Upper lobe of left lung (tissue), 6 donors: ENCODE data around the gene EXOC3. TPM values are rescaled to one million over a fixed set of nuclear protein-coding genes. Genes with fewer than 3 reads are reported as not detected.
"Not testable (repeated sequence)": the region's sequence is repeated elsewhere in the genome, so short reads cannot be mapped to it uniquely, and the experiment has no call there.

ENCODE experiments used
- ATAC-seq, 2 donors: fragments of 200-7000 bp; cut with Tn5 transposase; one replicate each; pipeline ENCODE4 v1.9.1; 2022; ENCODE audit warnings: mild to moderate bottlenecking in 2 of 2, moderate library complexity in 2 of 2; ENCODE audit not compliant: low FRiP score in 2 of 2
- DNase-seq, 2 donors: peaks; one replicate each; pipeline ENCODE4 v3.0.0-alpha.2; 2019 to 2020
- H3K27ac ChIP-seq, 4 donors: fragments of 200-600 bp; sonication (generic); one replicate each; pipeline ENCODE4 v1.5.1; 2016 to 2019
- H3K27me3 ChIP-seq, 4 donors: fragments of 200-600 bp; sonication (generic); one replicate each; pipeline ENCODE4 v1.5.1; 2017 to 2019
- H3K36me3 ChIP-seq, 4 donors: fragments of 200-600 bp; sonication (generic); one replicate each; pipeline ENCODE4 v1.5.1; 2016 to 2019
- H3K4me1 ChIP-seq, 4 donors: fragments of 200-600 bp; sonication (generic); one replicate each; pipeline ENCODE4 v1.5.1; 2018 to 2019
- H3K4me3 ChIP-seq, 4 donors: fragments of 200-600 bp; sonication (generic); one replicate each; pipeline ENCODE4 v1.5.1; 2017 to 2019; ENCODE audit warnings: mild to moderate bottlenecking in 2 of 4, moderate library complexity in 1 of 4
- H3K9me3 ChIP-seq, 4 donors: fragments of 200-600 bp; sonication (generic); one replicate each; pipeline ENCODE4 v1.5.1; 2018 to 2019
- CTCF ChIP-seq, 6 experiments: fragments of 450-650 bp in 4 of 6; fragments of 200-600 bp in 2 of 6; sonication (generic) in 2 of 6; IDR thresholded peaks; one replicate each; pipeline ENCODE4 v1.5.1; 2016 to 2019; ENCODE audit warnings: antibody characterized with exemption in 6 of 6
- EP300 ChIP-seq, 4 donors: sonication (generic); formaldehyde crosslinking; IDR thresholded peaks; one replicate each; pipeline ENCODE4 v1.5.1; 2017; ENCODE audit warnings: antibody characterized with exemption in 4 of 4, control low read depth in 2 of 4
- POLR2A ChIP-seq, 4 donors: fragments of 450-650 bp; IDR thresholded peaks; one replicate each; pipeline ENCODE4 v1.5.1; 2016 to 2017; ENCODE audit warnings: antibody characterized with exemption in 4 of 4, mild to moderate bottlenecking in 2 of 4
- POLR2AphosphoS5 ChIP-seq, 2 donors: sonication (generic); formaldehyde crosslinking; IDR thresholded peaks; one replicate each; pipeline ENCODE4 v1.5.1; 2017; ENCODE audit warnings: antibody characterized with exemption in 2 of 2
- WGBS, 2 donors: methylation state at CpG; one replicate each; pipeline ENCODE4 v1.1.5; 2017 to 2018; 5-methylcytosine and 5-hydroxymethylcytosine counted together
- total RNA-seq, 6 donors: library from RNA; depleted of rRNA in 4 of 6; stranded (reverse); fragments of >200 nt in 4 of 6; gene quantifications; one replicate each; pipeline versions ENCODE4 v1.1.0 to v1.2.1, GENCODE V29; 2016 to 2021
- donor health status: DM: no; HTN: no; CAD: no; lungs with moderate emphysema.
- donor health status: DM: no; HTN: yes; CAD: no; lungs with severe emphysema.

Gene EXOC3
- total RNA-seq, 6 donors from 2014 or later: 43.6 to 149 (median 64.5) TPM

DNA sequence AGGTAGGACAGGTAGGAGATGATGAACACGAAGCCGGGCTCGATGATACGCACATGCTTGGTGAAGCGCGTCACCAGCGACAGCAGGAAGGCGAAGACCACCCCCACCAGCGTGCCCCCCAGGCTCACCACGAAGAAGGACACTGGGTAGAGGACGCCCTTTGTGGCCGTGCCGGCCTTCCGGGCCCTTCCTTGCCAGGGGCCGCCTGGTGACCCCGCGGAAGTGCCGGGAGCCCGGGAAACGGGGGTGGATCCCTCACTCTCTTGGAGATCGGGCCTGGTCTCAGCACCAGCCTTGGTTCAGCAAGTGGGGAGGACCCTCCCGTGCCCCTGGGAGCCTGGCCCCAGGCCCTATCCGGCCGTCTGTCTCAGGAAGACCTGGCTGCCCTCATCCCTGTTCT lies 41.6 kb downstream of the EXOC3 start:
- Histone ChIP-seq H3K27me3 (peaks cover 0 to 5% (median under 1%) of the 10 kb centered on the region in 4 donors), H3K9me3 (no peaks in the 10 kb centered on the region), H3K36me3 (no peaks in the 10 kb centered on the region), H3K27ac (no peak overlapping the region), H3K4me1 (peaks cover 0 to 4% (median 0%) of the 10 kb centered on the region in 4 donors), H3K4me3 (no peak overlapping the region)
- ATAC-seq (no peak), DNase-seq (peak in 1 of 2 donors; percentile 80)
- 90 to 92% methylated on average over 20 to 24 of the region's 24 CpGs for WGBS, 2 donors
- no peak for TF ChIP-seq POLR2A (IDR thresholded peaks at IDR 0.05)
- TF ChIP-seq CTCF (IDR thresholded peaks at IDR 0.05): no peak
- TF ChIP-seq POLR2AphosphoS5 (IDR thresholded peaks at IDR 0.05): no peak
- no peak for TF ChIP-seq EP300 (IDR thresholded peaks at IDR 0.05)

DNA sequence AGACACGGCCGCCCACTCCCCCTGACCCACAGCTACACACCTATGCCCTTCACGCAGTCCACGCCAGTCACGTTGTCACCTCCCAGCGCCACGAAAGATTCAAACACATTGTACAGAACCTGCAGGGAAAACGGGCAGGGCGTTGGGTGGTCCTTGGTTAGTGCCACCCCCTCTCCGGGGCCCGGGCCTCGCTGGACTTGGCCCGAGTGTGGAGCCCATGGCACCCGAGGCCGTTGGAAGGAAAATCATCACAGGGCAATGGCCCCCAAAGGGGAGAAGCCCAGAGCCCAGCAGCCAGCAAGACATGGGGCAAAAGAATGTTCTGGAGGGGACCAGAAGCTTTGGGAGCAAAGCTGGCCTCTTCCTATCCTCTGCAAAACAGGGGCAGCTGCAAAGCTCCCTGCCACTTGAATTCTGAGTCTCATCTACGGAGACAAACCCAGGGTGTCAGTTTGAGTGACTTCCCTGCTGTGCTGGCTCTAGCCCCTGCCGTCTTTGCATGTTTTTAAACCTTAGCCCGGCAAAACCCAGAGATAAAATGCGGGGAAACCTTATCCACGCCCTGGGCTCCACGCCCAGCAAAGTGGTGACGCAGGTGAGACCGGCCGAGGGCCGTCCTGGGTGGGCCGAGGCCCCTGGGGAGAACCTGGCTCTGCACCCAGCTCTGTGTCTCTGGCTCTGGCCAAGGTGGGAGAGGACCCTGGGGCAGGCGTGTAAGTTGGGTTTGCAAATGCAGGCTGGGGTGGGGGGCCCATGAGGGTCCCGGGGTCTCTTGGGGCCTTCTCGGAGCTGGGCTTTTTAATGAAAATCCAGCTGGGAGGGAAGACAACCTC lies 42.4 kb downstream of the EXOC3 start:
- TF ChIP-seq POLR2A (IDR thresholded peaks at IDR 0.05): no peak
- no peak for TF ChIP-seq EP300 (IDR thresholded peaks at IDR 0.05)
- TF ChIP-seq POLR2AphosphoS5 (IDR thresholded peaks at IDR 0.05): no peak
- no peak for TF ChIP-seq CTCF (IDR thresholded peaks at IDR 0.05)
- no peak for ATAC-seq
- peaks cover 0 to 4% (median 0%) of the 10 kb centered on the region in 4 donors for H3K4me1 ChIP-seq
- no peaks in the 10 kb centered on the region for H3K9me3 ChIP-seq
- H3K36me3 ChIP-seq: no peaks in the 10 kb centered on the region
- DNase-seq: peak in 1 of 2 donors; percentile 70
- 74 to 80% methylated on average over 21 to 29 of the region's 29 CpGs for WGBS, 2 donors
- no peaks in the 10 kb centered on the region for H3K27me3 ChIP-seq
- H3K27ac ChIP-seq: no peak overlapping the region
- H3K4me3 ChIP-seq: no peak overlapping the region

DNA sequence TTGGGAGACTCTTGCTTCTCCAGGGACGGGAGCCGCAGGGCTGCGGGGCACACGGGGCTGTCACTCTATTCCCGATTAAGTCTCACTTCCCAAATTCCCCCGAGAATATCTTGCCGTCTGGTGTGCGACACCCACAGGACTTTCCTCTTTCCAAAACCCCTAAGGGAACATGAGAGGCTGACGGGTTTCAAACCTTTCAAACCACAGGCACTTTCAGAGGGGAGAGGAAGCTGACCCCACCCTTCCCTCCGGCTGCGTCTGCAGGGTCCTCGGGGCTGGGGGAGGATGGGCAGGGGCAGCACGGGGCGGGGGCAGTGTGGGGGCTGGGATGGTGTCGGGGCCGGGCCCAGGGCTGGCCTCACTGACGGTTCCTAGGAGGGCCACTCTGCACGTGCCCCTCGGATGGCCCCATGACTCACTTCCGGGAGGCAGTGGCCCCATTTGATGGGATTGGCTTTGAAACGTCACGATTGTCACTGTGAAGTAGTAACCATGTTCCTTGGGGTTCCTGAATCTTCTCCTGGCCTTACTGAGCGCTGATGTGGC lies 43.0 kb downstream of the EXOC3 start:
- H3K9me3 ChIP-seq: no peaks in the 10 kb centered on the region
- WGBS, 2 donors: 29 to 36% methylated on average over 11 to 22 of the region's 23 CpGs
- ATAC-seq: peak in 1 of 2 donors; percentile 26

GRCh38 chr5:486597-486996 lies 43.6 kb downstream of the EXOC3 start:
- H3K4me3 ChIP-seq, H3K4me1 ChIP-seq, ATAC-seq, H3K36me3 ChIP-seq, H3K27ac ChIP-seq, H3K27me3 ChIP-seq, H3K9me3 ChIP-seq: not testable (repeated sequence)
- 85 to 92% methylated on average over 9 to 16 of the region's 22 CpGs for WGBS, 2 donors
- DNase-seq: peak in 1 of 2 donors; percentile 69

More for the DNA sequence above, 43.0 kb downstream of the EXOC3 start:
- TF ChIP-seq POLR2AphosphoS5 (IDR thresholded peaks at IDR 0.05): no peak
- no peak for TF ChIP-seq CTCF (IDR thresholded peaks at IDR 0.05)
- no peak for TF ChIP-seq POLR2A (IDR thresholded peaks at IDR 0.05)
- TF ChIP-seq EP300 (IDR thresholded peaks at IDR 0.05): no peak
- H3K4me3 ChIP-seq: no peak overlapping the region
- H3K4me1 ChIP-seq: peaks cover 0 to 4% (median 0%) of the 10 kb centered on the region in 4 donors
- H3K27ac ChIP-seq: no peak overlapping the region
- peak in 1 of 2 donors; percentile 61 for DNase-seq
- H3K27me3 ChIP-seq: no peaks in the 10 kb centered on the region
- H3K36me3 ChIP-seq: no peaks in the 10 kb centered on the region

GRCh38 chr5:488241-488640 lies 45.3 kb downstream of the EXOC3 start:
- H3K4me3 ChIP-seq: no peak overlapping the region
- H3K4me1 ChIP-seq: peaks cover 0 to 4% (median 0%) of the 10 kb centered on the region in 4 donors
- peak in 1 of 2 donors; percentile 82 for DNase-seq
- H3K27ac ChIP-seq: no peak overlapping the region
- peaks cover 0 to 3% (median 0%) of the 10 kb centered on the region in 4 donors for H3K27me3 ChIP-seq
- TF ChIP-seq CTCF (IDR thresholded peaks at IDR 0.05): no peak
- no peak for TF ChIP-seq POLR2AphosphoS5 (IDR thresholded peaks at IDR 0.05)
- TF ChIP-seq EP300 (IDR thresholded peaks at IDR 0.05): no peak
- no peak for TF ChIP-seq POLR2A (IDR thresholded peaks at IDR 0.05)
- no peaks in the 10 kb centered on the region for H3K9me3 ChIP-seq
- WGBS, 2 donors: 85 to 89% methylated on average over 15 to 23 of the region's 33 CpGs
- H3K36me3 ChIP-seq: no peaks in the 10 kb centered on the region
- ATAC-seq: no peak
